IMR-90 (cell line): ENCODE results near the gene WIPF2. TPM values are rescaled to one million over a fixed set of nuclear protein-coding genes. Genes with fewer than 3 reads are reported as not detected.

Source experiments
- CEBPB ChIP-seq: IDR thresholded peaks from 2 replicates; pipeline ENCODE4 v1.6.1; 2012; ENCODE audit warnings: low read depth, low read length, improper control_type of control experiment
- CHD1 ChIP-seq: IDR thresholded peaks from 2 replicates; pipeline ENCODE4 v1.6.1; 2012; ENCODE audit warnings: low read depth, low read length, improper control_type of control experiment
- FOS ChIP-seq: fragments of 150-350 bp; IDR thresholded peaks from 2 replicates; pipeline ENCODE4 v1.6.1; 2016; ENCODE audit warnings: low read depth, low read length
- MAFK ChIP-seq: IDR thresholded peaks from 2 replicates; pipeline ENCODE4 v1.6.1; 2012; ENCODE audit warnings: low read depth, low read length, improper control_type of control experiment
- MAZ ChIP-seq: IDR thresholded peaks from 2 replicates; pipeline ENCODE4 v1.6.1; 2012; ENCODE audit warnings: low read depth, mild to moderate bottlenecking, low read length, improper control_type of control experiment, moderate library complexity, borderline replicate concordance
- POLR2A ChIP-seq: IDR thresholded peaks from 2 replicates; pipeline ENCODE4 v1.6.1; 2012; ENCODE audit warnings: mild to moderate bottlenecking, low read depth, low read length
- USF2 ChIP-seq: fragments of 150-350 bp; IDR thresholded peaks from 2 replicates; pipeline ENCODE4 v1.6.1; 2017; ENCODE audit warnings: mild to moderate bottlenecking, antibody characterized with exemption, low read length, low read depth
- polyA plus RNA-seq, 3 experiments: library from polyadenylated mRNA; depleted of rRNA; stranded (reverse); fragments of >200 nt; gene quantifications; 2 replicates each; pipeline ENCODE4 v1.2.3, GENCODE V29; 2012; ENCODE audit warnings: low replicate concordance in 1 of 3
- total RNA-seq: library from RNA; depleted of rRNA; stranded (reverse); fragments of >200 nt; gene quantifications from 2 replicates; pipeline ENCODE4 v1.2.3, GENCODE V29; 2012

Gene WIPF2
- total and polyA plus RNA-seq, 2 of the 4 experiments (the other 2 are of a cell fraction) = 2.0 to 8.9 TPM

- peak; percentile 50; the same call in 1 of the 2 replicates for TF ChIP-seq POLR2A
- no peak for TF ChIP-seq FOS
- peak; percentile 49; the same call in 1 of the 2 replicates for TF ChIP-seq USF2
- no peak; the same call in 1 of the 2 replicates for TF ChIP-seq CHD1
- no peak for TF ChIP-seq MAFK
- TF ChIP-seq MAZ = peak; percentile 76; the same call in 1 of the 2 replicates
- TF ChIP-seq CEBPB = no peak
Measured at GRCh38 chr17:40218740-40219593, at the start of gene WIPF2 (continued).
